K562 (cell line): ENCODE results near the gene HIVEP3. TPM values are rescaled to one million over a fixed set of nuclear protein-coding genes. Genes with fewer than 3 reads are reported as not detected.

Experiments used
- ATAC-seq: fragments of 200-7000 bp; cut with Tn5 transposase; 3 replicates; pipeline ENCODE4 v1.9.1; 2020; ENCODE audit warnings: moderate library complexity
- BruUV-seq: library from RNA; stranded (reverse); fragments of 400-500 nt; replicated peaks from 2 replicates; lab custom pipeline; 2021; lab: Mats Ljungman, UMichigan
- CTCF ChIA-PET: fragments of 300-600 bp; formaldehyde crosslinking; extraction: SDS; loops from one replicate; lab custom pipeline; 2021; ENCODE audit warnings: low intra/inter-chr PET ratio; lab: Yijun Ruan, JAX
- POLR2A ChIA-PET: fragments of 300-600, 350-650 bp; sonication (Branson Sonifier 250); formaldehyde crosslinking; extraction: SDS; loops from one replicate; lab custom pipeline; 2021; ENCODE audit warnings: antibody characterized with exemption, inconsistent platforms; lab: Yijun Ruan, JAX
- DNase-seq, 4 experiments: peaks; one replicate each; pipeline versions ENCODE4 v3.0.0 to v3.0.0-alpha.2; 2011 to 2018; ENCODE audit warnings: low spot score in 3 of 4, mixed read lengths in 3 of 4; ENCODE audit errors: extremely low read depth in 1 of 4
- FAIRE-seq: peaks from 2 replicates; lab custom pipeline; 2011; peaks lifted over from hg19 to GRCh38; lab: Jason Lieb, UNC
- H2AFZ ChIP-seq: 2 replicates; pipeline ENCODE4 v1.6.0; 2011; ENCODE audit warnings: low read depth, low read length, control low read depth, inconsistent platforms
- H3K27ac ChIP-seq: fragments of 200-600 bp; 3 replicates; pipeline ENCODE4 v1.8.0; 2011; ENCODE audit warnings: low read depth, mild to moderate bottlenecking, control low read depth, inconsistent platforms, low read length, moderate library complexity, mixed read lengths; ENCODE audit errors: extremely low read depth
- H3K27me3 ChIP-seq, 2 experiments: fragments of 300-600 bp in 1 of 2; 2 replicates in 1 of 2; 3 replicates in 1 of 2; pipeline versions ENCODE4 v1.6.0 to v1.8.0; 2011; ENCODE audit warnings: inconsistent platforms in 2 of 2, low read length in 2 of 2, mild to moderate bottlenecking in 1 of 2, mixed read lengths in 1 of 2, moderate library complexity in 1 of 2; ENCODE audit not compliant: control insufficient read depth in 2 of 2, insufficient read depth in 2 of 2
- H3K36me3 ChIP-seq: fragments of 300-600 bp; 3 replicates; pipeline ENCODE4 v1.8.0; 2011; ENCODE audit warnings: mild to moderate bottlenecking, low read length, inconsistent platforms; ENCODE audit not compliant: control insufficient read depth, insufficient read depth
- H3K4me1 ChIP-seq, 2 experiments: fragments of 200-600 bp in 1 of 2; replicated peaks in 1 of 2; 2 replicates in 1 of 2; 3 replicates in 1 of 2; pipeline versions ENCODE4 v1.5.1 to v1.8.0; 2011; ENCODE audit warnings: inconsistent platforms in 2 of 2, low read length in 2 of 2, mild to moderate bottlenecking in 1 of 2, mixed read lengths in 1 of 2, moderate library complexity in 1 of 2; ENCODE audit not compliant: control insufficient read depth in 2 of 2, insufficient read depth in 2 of 2
- H3K4me2 ChIP-seq: 2 replicates; pipeline ENCODE4 v1.6.1; 2011; ENCODE audit warnings: low read length, control low read depth, inconsistent platforms, mixed read lengths; ENCODE audit not compliant: insufficient read depth
- H3K4me3 ChIP-seq: fragments of 200-600 bp; sonication (generic), shearing (Covaris generic); 2 replicates; pipeline ENCODE4 v1.5.1; 2016; ENCODE audit warnings: control low read depth, inconsistent platforms
- H3K79me2 ChIP-seq: fragments of 200-600 bp; 3 replicates; pipeline ENCODE4 v1.8.0; 2011; ENCODE audit warnings: low read length, inconsistent platforms; ENCODE audit not compliant: control insufficient read depth, insufficient read depth
- H3K9ac ChIP-seq, 2 experiments: 2 replicates each; pipeline versions ENCODE4 v1.6.0 to v1.6.1; 2011; ENCODE audit warnings: low read depth in 2 of 2, low read length in 2 of 2, control low read depth in 1 of 2, inconsistent platforms in 1 of 2, mild to moderate bottlenecking in 1 of 2, mixed read lengths in 1 of 2; ENCODE audit not compliant: insufficient read depth in 1 of 2
- H3K9me1 ChIP-seq: one replicate; pipeline ENCODE4 v1.6.0; 2011; ENCODE audit warnings: inconsistent platforms, mild to moderate bottlenecking, low read length, moderate library complexity; ENCODE audit not compliant: control insufficient read depth, insufficient read depth
- H3K9me3 ChIP-seq: replicated peaks from 2 replicates; pipeline ENCODE4 v1.5.1; 2011; ENCODE audit warnings: low read depth, low read length, inconsistent platforms; ENCODE audit not compliant: control insufficient read depth, insufficient read depth
- H4K20me1 ChIP-seq: replicated peaks from 2 replicates; pipeline ENCODE4 v1.6.1; 2011; ENCODE audit warnings: low read length, inconsistent platforms, mixed read lengths; ENCODE audit not compliant: control insufficient read depth, insufficient read depth
- ESRRB ChIP-seq: fragments of 250-450 bp; sonication (Bioruptor Pico); IDR thresholded peaks from 2 replicates; pipeline ENCODE4 v1.5.0; 2020; ENCODE audit warnings: mild to moderate bottlenecking, moderate library complexity, borderline replicate concordance
- ETS1 ChIP-seq: conservative IDR thresholded peaks from 2 replicates; pipeline ENCODE4 v1.6.1; 2011; ENCODE audit warnings: low read depth, mild to moderate bottlenecking, low read length; ENCODE audit not compliant: control insufficient read depth
- WGBS: fragments of 100-300 bp; shearing (Covaris generic); methylation state at CpG from one replicate; pipeline ENCODE4 v1.1.6; 2016; ENCODE audit warnings: low coverage, mixed read lengths; ENCODE audit not compliant: insufficient coverage; ENCODE audit errors: missing lambda C conversion rate; 5-methylcytosine and 5-hydroxymethylcytosine counted together
- in situ Hi-C: fragments of 300-500 bp; cut with MboI; formaldehyde crosslinking; loops from 4 replicates; pipeline ENCODE4 v1.15.0; 2018; ENCODE audit warnings: inconsistent platforms, mixed read lengths
- intact Hi-C: fragments of 100-400 bp; cut with micrococcal nuclease; formaldehyde crosslinking; loops from 2 replicates; pipeline ENCODE4 v1.14.2; 2022
- polyA plus RNA-seq, 8 experiments: library from polyadenylated mRNA; depleted of rRNA in 4 of 8; stranded (reverse) in 5 of 8; unstranded in 3 of 8; fragments of >200 nt; fragmentation: Nextera tagmentation in 2 of 8; fragmentation: Illumina TruSeq in 1 of 8; extraction: Ambion mirVana in 2 of 8; extraction: Trizol in 1 of 8; gene quantifications; 2 replicates each; pipeline versions ENCODE4 v1.2.1 to v1.2.3, GENCODE V29; 2011 to 2014; ENCODE audit warnings: inconsistent platforms in 1 of 8, missing spikeins in 1 of 8
- total RNA-seq, 7 experiments: library from RNA; depleted of rRNA in 6 of 7; stranded (reverse); fragments of >200 nt in 6 of 7; fragmentation: Illumina TruSeq in 2 of 7; extraction: Trizol in 2 of 7; gene quantifications; 2 replicates each; pipeline versions ENCODE4 v1.2.1 to v1.2.3, GENCODE V29; 2011 to 2021; ENCODE audit warnings: low replicate concordance in 1 of 7
- TF ChIP-seq, protein P1 (sequence below): fragments of 450-650 bp; formaldehyde crosslinking; conservative IDR thresholded peaks from 2 replicates; pipeline ENCODE4 v1.4.0; 2022; ENCODE audit warnings: mild to moderate bottlenecking, missing genetic modification characterization

Gene HIVEP3
- total and polyA plus RNA-seq, 9 of the 15 experiments (the other 6 are each of a cell fraction or from before 2014, with no cell fraction given) = 0.09 to 0.58 (median 0.34) TPM; not detected in 1

DNA sequence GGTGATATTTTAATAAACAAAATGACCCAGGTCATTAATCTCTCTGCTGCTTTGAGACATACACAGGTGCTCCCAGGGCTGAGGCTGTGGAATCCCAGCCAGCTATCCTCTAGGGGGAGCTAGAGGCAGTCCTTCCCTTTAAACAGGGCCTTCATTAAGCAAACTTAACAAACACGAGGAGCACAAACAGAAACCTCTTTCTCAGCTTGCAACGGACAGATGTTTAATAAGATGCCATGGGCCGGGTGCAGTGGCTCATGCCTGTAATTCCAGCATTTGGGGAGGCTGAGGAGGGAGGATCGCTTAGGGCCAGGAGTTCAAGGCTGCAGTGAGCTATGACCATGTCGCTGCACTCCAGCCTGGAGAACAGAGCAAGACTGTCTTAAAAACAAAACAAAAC lies 106.7 kb downstream of the HIVEP3 start (continued):
- no peak for TF ChIP-seq ETS1

GRCh38 chr1:41811051-41811795 lies 107.5 kb downstream of the HIVEP3 start:
- Histone ChIP-seq H3K27me3 (peaks cover 2 to 13% of the 10 kb centered on the region in 2 experiments; a peak in 3 of 5 replicates), H3K27ac (no peak overlapping the region), H3K4me2 (no peak overlapping the region), H3K4me3 (no peak overlapping the region), H3K79me2 (no peaks in the 10 kb centered on the region), H3K36me3 (no peaks in the 10 kb centered on the region), H2AFZ (no peak overlapping the region), H3K9me3 (no peaks in the 10 kb centered on the region), H4K20me1 (no peaks in the 10 kb centered on the region), H3K9me1 (no peaks in the 10 kb centered on the region)
- POLR2A ChIA-PET = no interaction called here
- ATAC-seq = no peak
- intact Hi-C loops = loop anchor here (10.0 kb wide), 1 partner anchor 324 kb away; no protein-coding TSS in a partner anchor
- no TSS peak for BruUV-seq
- CTCF ChIA-PET = no interaction called here
- FAIRE-seq = no peak
- no peak for DNase-seq
- under 1% methylated on average over 7 of the region's 7 CpGs for WGBS
- TF ChIP-seq ESRRB (CRISPR knock-in tag) = no peak
- TF ChIP-seq, protein P1, sequence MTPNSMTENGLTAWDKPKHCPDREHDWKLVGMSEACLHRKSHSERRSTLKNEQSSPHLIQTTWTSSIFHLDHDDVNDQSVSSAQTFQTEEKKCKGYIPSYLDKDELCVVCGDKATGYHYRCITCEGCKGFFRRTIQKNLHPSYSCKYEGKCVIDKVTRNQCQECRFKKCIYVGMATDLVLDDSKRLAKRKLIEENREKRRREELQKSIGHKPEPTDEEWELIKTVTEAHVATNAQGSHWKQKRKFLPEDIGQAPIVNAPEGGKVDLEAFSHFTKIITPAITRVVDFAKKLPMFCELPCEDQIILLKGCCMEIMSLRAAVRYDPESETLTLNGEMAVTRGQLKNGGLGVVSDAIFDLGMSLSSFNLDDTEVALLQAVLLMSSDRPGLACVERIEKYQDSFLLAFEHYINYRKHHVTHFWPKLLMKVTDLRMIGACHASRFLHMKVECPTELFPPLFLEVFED (CRISPR knock-in tag) = no peak
- TF ChIP-seq, all 486 proteins: peak for 0
- Histone ChIP-seq H3K9ac (no peak overlapping the region), H3K4me1 (no peaks in the 10 kb centered on the region)
- in situ Hi-C loops = loop anchor here (25.0 kb wide), 1 partner anchor 326 kb away; no protein-coding TSS in a partner anchor
